ENCODE results near the gene MANBA.
"Not testable (repeated sequence)": the region's sequence is repeated elsewhere in the genome, so short reads cannot be mapped to it uniquely, and the experiment has no call there.

MANBA gene

DNA sequence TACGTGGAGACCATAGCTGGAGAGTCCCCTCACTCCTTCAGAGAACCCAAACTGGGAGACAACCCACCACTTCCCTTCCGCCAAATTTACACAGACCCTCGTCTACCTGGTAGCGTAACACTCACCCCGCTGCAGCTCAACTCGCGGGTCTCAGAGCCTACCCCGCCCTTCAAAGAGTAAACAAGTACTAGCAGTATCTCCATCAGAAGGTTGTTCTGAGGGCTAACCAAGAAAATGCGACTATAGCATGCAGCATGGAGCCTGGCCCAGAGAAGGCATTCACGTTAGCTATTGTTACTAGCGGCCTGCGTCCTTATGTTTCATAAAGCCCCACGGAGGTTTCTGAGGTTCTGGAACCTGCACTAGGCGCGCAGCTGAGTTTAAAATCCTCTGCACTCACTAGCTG is 531 bp upstream of the MANBA start:
- peak; percentile 61 for DNase-seq

DNA sequence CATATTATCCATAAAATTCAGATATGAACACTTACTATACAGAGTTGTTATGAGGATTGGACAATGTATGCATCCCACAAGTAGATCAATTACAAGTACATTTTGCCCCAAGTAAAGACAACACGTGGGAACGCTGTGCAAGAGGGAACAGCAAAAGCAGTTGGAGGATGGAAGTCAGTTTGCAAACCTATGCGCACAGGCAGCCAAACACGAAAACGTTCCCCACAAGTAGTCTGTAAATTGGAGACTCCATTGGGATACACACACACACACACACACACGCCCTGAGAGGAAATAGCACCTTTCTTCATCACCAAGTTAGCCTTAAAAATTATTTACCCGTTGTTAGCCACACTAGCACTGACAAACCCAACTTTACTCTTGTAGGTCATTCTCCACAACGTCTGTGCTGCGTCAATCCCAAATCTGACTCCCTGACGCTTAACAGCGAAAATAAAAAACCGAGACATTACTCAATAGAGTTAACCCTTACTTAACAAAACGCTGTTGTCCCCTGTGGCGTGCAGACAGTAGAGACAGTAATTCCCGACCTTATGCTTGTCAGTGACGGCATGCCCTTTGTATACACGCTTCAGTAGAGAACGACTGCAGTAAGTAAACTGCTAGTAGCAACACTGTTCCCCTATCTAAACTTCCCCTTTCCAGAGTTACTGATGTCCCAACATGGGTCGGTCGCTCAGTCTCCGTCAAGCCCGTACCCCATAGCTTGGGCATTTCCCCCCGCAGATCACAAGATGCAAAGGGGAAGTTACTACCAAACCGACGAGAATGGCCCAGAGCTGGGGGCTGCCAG is 730 bp downstream of the MANBA start:
- peak; percentile 80 for DNase-seq

DNA sequence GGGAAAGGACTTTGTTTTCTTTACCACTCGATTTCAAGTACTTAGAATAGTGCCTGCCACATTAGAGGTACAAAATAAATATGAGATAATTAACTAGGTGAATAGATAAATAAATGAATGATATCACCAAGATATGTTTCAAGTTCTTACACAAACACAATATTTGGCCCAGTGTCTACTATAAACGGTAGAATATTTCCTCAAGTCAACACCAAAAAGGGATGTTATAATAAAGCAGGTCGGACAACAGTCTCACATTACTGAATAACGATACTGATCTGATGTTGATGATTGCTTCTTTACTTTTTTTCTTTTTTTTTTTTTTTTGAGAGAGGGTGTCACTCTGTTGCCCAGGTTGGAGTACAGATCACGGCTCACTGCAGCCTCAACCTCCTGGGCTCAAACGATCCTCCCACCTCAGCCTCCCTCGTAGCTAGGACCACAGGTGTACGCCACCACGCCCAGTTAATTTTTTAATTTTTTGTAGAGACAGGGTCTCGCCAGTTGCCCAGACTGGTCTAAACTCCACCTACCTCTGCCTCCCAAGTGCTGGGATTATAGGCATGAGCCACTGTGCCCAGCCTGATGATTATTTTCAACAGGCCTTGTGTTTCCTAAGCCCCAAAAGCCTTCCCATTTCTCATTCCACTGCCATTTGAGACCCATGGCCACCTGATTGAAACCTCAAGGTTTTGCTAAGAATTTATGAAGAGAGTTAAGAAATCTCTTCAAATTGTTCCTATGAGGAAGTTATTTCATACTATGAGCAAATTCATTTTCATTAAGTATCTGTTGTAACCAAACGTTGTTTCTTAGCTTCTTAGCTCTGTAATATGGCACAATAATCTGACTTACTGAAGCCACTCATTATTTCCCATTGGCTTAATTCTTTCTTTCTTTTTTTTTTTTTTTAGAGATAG is 2.3 kb downstream of the MANBA start:
- no peak for DNase-seq

DNA sequence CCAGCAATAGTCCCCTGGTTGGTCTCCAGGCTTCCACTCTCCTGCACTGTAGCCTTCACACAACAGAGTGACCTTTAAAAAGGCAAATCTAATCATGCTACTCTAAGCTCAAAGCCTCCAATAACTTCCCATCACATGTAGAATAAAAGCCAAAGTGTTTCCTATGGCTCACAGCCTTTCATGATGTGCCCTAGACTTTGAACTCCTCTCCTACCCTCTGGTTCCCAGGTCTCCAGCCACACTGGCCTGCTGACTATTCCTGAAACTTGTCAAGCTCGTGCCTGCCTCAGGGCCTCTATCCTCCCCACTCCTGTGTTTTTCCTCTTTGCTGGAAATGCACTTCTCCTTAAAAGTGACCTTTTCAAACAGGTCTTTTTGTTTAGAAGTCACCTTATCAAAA is 3.1 kb downstream of the MANBA start:
- no peak for DNase-seq

DNA sequence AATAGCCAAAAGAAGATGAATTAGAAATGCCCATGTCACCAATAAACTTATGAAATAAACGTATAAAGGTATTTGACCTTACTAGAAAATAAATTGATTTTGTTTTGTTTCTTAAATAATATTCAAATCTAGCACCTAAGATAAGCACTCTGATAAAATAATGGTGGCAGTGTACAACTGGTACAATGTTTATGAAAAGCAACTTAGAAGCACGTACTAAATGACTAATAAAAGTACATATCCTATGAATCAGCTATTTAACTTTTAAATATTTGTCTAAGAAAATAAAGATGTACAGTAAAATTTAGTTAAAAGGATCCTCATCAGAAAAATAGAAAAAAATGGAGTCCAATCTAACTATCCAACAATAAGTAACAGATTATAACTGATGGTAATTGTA is 6.7 kb downstream of the MANBA start:
- no peak for DNase-seq

DNA sequence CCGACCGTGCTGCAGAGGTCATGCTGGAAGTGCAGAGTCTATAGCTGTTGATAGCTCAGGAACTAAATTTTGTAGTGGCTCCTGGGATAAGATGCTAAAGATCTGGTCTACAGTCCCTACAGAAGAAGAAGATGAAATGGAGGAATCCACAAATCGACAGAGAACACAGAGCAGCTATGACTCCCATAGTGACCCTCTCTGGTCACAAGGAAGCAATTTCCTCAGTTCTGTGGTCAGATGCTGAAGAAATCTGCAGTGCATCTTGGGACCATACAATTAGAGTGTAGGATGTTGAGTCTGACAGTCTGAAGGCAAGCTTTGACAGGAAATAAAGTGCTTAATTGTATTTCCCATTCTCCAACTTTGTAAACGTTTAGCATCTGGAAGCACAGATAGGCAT is 8.8 kb downstream of the MANBA start:
- DNase-seq: no peak

DNA sequence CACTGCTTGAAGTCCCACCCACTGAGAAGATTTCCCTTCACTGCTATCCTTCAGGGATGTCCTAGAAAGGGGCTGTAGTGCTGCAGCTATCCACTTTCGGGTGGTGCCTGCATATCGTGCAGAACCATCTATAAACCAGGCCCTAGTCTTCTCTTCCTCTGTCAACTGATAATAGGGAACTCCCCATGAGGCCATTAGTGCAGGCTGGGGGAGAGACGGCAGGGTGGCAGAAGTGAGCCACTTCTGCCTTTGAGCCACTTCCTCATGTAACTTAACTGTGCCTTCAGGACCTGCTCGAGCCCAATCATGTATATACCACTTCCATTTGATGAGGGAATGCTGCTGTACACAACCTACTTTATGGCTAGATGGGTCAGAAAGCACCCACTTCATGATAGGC is 17.4 kb downstream of the MANBA start:
- not testable (repeated sequence) for DNase-seq

DNA sequence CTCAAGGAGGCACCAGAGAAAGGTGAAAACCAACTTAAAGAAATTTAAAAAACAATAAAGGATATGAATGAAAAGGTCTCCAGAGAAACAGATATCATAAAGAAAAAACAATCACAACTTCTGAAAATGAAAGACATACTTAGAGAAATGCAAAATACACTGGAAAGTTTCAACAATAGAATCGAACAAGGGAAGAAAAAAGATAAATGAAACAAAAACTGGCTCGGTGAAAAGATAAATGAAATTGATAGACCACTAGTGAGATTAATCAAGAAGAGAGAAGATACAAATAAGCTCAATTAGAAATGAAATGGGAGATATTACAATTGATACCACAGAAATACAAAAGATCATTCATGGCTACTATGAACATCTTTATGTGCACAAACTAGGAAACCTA is 22.0 kb downstream of the MANBA start:
- not testable (repeated sequence) for DNase-seq

DNA sequence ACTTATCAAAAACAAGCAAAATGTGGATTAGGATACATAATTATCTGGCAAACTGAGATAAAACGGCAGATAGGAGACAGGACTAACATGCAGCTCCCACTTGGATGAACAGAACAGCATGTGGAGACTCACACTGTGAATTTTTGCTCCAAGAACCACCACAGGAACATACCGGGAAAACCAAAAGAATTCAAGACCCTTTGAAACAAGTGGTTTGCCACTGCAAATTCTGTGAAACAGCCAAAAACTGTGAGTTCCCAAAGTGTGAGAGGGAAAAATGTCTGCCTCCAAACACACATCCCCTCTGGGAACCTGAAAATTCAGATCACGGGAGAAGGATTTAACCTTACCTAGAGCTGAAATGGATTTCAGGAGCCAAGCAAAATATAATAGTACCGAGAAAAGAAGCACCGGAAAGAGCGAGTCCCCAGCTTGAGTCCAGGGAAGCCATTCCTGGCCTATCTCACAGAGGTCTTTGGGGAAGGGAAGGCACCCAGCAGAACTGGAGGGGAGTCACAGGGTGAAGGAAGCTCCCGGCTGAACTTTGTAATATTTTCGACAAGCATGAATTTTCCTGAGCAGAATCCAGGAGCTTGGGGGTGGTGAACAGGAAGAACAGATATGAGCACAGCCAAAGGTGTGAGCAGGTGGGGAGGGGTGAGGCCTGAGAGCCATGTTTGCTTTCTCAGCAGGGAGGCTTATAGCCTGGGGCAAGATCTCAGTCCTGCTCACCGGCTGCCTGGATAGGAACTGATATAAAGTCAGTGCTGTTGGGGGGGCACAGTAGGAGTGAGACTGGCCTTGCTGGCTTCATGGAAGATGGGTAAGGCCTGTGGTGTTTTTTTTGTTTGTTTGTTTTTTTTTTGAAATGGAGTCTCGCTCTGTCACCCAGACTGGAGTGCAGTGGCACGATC is 23.9 kb downstream of the MANBA start:
- no peak for DNase-seq

DNA sequence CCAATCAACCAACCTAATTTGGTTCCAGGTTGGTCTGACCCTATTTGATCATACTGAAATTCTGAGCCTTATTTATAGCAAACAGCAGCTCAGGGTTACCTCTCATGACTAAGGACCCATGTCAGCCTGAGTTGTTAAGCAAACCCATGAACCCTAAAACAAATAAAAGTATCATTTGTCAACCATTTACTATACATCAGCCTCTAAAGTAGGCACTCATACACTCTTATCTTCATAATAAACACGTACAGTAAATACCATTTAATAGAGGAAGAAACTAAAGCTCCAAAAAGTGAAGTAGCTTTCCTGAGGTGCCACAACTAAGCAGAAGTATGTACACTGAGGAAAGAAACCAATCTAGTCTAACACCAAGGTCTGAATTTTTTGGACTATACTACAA is 25.2 kb downstream of the MANBA start:
- no peak for DNase-seq

DNA sequence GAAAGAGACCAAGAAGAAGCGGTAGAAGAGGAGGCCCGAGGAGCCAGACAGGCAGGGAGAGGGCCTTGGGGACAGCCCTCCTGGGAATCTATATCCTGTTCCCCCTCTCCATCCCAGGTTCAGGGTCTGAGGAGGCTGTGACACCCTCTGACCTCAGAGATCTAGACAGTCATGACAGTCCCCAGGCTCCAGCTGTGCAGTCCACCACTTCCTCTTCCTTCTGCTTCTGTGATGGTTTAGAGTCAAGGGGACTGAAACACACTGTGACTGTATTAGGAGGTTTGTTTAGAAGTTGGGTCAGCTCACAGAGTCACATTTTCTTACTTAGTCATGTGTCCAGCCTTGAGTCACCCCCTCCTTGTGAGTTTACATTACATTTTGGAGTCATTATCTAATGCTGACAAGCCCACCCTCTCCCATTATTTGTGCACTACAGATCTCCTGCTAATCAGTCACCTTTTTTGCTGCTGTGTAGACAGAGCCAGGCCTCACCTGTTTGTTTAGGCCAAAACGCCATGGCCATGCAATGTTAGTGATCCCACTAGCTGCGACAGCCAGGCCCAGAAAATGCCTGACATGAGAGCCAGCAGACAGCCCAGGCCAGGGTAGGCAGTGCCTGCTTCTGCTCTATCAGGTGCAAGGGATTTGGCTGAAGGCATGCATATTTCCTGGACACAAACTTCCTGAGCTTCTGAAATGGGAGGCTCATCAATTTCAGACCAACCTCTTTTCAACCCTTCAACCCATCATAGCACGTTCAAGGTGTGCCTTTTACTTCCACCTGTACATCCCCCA is 26.0 kb downstream of the MANBA start:
- DNase-seq: no peak

DNA sequence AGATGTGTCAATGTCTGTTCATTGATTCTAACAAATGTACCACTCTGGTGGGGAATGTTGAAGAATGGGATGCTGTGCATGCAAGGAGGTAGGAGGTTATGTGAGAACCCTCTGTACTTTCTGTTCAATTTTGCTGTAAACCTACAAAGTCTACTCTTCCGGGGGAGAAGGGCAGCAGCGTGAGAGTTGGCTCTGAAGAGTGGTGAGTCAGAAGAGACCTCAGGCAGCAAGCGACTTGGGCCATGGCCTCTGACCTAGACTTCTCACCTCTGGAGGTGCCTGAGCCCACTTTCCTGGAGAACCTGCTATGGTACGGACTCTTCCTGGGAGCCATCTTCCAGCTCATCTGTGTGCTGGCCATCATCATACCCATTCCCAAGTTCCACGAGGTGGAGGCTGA is 26.7 kb downstream of the MANBA start:
- DNase-seq: no peak

DNA sequence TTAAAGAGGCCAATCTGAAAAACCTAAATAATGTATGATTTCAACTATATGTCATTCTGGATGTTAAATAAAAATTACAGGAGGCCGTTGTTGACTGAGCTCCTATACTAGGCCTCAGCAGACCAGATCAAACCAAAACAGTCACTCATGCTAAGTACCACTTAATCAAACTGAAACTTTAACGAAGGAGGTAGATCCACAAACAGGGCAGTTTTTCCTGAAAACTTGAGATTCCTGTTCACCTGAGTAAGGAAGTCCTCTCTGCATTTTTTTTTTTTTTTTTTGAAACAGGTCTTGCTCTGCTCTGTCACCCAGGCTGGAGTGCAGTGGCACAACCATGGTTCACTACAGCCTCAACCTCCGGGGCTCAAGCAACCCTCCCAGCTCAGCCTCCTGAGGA is 27.7 kb downstream of the MANBA start:
- DNase-seq: no peak

DNA sequence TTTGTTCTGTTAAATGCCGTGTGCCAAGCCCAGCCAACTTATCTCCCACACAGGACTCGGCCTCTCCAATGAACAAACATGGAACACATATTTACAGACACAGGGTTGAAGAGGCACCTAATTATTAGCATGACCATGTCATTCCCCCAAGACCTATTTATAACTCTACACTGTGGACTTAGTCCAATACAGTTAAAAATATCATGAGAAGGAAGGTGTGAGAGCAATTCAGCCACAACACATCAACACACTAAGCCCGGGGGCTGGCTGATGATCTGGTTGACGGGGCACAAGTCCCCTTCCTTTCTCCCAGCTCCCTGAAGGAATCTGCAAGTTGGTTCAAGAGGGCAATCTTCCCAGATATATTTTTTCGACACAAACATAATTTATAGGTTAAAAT is 28.1 kb downstream of the MANBA start:
- DNase-seq: no peak

DNA sequence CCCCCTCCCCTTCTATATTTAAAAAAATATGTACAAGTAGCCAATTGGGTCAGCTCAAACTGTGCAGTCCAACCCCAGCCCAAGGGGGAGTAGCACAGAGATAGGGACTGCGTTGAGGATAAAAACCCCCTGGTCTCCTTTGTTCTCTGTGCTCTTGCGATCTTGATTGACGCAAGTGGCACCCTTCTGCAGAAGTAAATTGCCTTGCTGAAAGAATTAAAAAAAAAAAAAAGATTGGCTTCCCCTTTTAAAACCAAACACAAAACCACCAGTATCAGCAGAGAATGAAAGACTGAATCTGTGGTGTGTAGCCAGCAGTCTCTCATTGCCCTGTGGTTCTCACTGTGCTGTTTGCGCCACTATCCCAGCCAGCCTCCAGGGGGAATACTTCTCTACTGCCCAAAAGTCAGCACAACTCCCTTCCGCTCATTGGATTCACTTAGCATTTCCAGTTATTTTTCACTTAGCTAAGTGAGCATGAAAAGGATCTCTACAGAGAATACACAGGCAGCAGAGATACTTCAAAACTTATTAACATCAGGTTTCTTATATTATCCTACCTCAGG is 29.7 kb downstream of the MANBA start:
- no peak for DNase-seq

DNA sequence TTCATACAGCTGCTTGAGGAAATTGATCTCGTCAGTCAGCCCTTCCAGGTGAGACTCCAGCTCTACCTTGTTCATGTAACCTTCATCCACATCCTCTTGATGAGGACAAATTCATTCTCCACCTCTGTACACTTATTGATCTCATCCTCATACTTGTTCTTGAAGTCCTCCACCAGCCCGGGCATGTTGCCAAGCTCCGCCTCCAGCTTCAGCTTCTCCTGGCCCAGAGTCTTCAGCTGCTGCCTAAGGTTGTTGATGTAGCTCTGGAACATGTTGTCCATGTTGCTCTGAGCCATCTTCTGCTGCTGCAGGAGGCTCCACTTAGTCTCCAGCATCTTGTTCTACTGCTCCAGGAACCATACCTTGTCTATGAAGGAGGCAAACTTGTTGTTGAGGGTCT is 31.3 kb downstream of the MANBA start:
- DNase-seq: not testable (repeated sequence)

DNA sequence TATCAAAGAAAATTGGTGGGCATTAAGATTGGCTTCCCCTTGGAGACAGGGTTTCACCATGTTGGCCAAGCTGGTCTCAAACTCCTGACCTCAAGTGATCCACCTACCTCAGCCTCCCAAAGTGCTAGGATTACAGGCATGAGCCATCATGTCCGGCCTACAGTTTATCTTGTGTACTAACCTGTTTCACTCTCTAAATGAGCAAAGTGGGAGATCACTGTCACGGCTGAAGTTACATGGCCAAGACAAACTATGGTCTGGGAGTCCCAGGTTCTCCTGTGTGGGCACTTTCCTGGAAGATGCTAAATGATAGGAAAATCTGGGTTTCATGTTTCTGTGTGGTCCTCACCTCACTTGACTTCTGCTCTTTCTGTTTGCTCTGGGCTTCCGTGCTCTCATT is 33.8 kb downstream of the MANBA start:
- not testable (repeated sequence) for DNase-seq

DNA sequence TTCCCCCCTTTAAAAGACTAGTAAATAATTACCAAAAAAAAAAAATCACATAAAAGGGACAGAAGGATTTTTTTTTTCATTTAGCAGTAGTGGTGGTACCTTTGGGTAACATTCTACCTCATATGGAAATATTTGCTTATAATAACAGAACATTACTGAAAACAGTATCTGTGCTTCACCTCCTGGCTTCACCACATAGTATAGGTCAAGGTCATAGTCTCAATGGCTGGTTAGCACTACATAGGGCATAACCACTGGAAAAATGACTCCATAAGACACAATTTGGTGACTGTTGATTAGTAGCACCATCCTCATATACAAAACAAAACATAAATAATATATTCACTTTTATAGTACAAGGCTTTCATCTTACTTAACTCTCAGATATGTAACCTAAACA is 34.7 kb downstream of the MANBA start:
- DNase-seq: no peak

DNA sequence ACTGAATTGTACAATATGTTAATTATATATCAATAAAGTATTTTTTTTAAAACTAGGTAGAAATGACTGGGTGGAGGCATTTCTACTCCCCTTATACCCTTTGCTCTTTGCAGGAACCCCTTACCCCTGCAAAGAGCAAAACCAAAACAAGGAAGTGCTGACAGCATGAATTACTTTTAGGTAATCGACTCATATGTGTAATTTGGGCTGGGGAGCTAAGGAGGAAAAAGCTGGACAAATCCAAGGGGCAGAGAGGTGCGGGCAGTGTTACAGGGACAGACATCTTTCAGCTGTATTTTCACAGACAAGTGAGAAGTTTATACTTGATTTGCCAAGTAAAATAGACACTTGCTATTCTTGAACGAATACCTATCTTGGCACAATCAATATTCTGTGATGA is 35.5 kb downstream of the MANBA start:
- DNase-seq: no peak

DNA sequence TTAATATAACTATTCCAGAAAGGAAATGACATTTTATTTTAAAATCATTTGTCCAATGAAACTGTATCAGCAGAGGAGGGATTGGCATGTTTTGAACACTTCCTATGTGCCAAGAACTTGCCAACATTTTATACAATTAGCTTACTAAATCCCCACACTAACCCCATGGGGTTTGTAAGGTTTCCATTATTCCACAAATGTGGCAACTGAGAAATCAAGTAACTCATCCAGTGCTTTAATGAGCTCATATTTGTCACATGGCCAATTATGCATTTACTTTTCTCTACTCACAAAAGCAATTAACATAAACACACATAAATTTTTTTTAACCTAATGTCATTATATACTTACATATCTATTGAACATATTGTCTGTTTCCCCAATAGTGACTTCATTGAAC is 37.3 kb downstream of the MANBA start:
- no peak for DNase-seq

DNA sequence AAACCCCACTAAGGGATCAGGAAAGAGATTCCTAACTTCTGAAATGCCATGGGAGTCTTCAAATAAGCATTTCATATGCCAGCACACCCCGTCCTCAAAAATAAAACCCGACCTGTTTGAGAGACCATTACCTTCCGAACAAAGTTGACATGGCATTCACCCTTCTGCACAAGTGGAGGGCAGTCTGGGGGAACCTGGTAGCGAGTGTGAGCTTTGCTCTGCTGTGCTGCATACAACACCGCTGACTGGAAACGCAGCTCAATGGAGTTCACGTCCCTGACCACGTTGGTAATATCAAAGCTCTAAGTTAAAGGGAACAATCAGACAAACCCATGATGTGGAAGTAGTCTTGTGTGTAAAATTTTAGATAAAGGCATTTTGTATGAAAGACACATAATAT is 38.0 kb downstream of the MANBA start:
- DNase-seq: no peak

Data from midbrain (tissue), 1 donor.